B cell (primary cell): ENCODE measurements around the gene TGFBR1. TPM values are rescaled to one million over a fixed set of nuclear protein-coding genes. Genes with fewer than 3 reads are reported as not detected.

Experiments used
- ATAC-seq: fragments of 200-7000 bp; cut with Tn5 transposase; one replicate; pipeline ENCODE4 v1.10.0; 2021; ENCODE audit warnings: low read depth, mild to moderate bottlenecking, moderate number of reproducible peaks, moderate library complexity
- CTCF ChIA-PET: fragments of 350-600 bp; sonication (Branson Sonifier 250); formaldehyde crosslinking; loops from one replicate; lab custom pipeline; 2021; ENCODE audit warnings: antibody characterized with exemption, inconsistent platforms; lab: Charles Lee
- POLR2A ChIA-PET: fragments of 350-600 bp; sonication (Branson Sonifier 250); formaldehyde crosslinking; loops from one replicate; lab custom pipeline; 2021; ENCODE audit warnings: antibody characterized with exemption; lab: Charles Lee
- DNase-seq: peaks from one replicate; pipeline ENCODE4 v3.0.0; 2013
- H2AFZ ChIP-seq: 2 replicates; pipeline ENCODE4 v1.6.1; 2012; ENCODE audit warnings: mild to moderate bottlenecking, low read depth, low read length; ENCODE audit not compliant: insufficient read depth, poor library complexity, severe bottlenecking
- H3K27ac ChIP-seq, 2 donors: 1 replicate in 1 of 2; 2 replicates in 1 of 2; pipeline ENCODE4 v1.5.1; 2012 to 2013; ENCODE audit warnings: low read length in 2 of 2, mild to moderate bottlenecking in 2 of 2, moderate library complexity in 1 of 2
- H3K27me3 ChIP-seq, 4 experiments: fragments of 200-600 bp in 1 of 4; sonication (generic) in 1 of 4; replicated peaks in 1 of 4; 1 replicate in 2 of 4; 2 replicates in 2 of 4; pipeline versions ENCODE4 v1.6.1 to v1.7.0; 2013 to 2016; ENCODE audit warnings: low read length in 3 of 4, mild to moderate bottlenecking in 2 of 4, mixed read lengths in 1 of 4, moderate library complexity in 1 of 4; ENCODE audit not compliant: insufficient read depth in 4 of 4, control insufficient read depth in 3 of 4; ENCODE audit errors: control extremely low read depth in 1 of 4
- H3K36me3 ChIP-seq, 2 experiments: replicated peaks in 1 of 2; 1 replicate in 1 of 2; 2 replicates in 1 of 2; pipeline versions ENCODE4 v1.6.1 to v1.7.1; 2013; ENCODE audit warnings: low read length in 1 of 2; ENCODE audit not compliant: insufficient read depth in 2 of 2, control insufficient read depth in 1 of 2; ENCODE audit errors: control extremely low read depth in 1 of 2, extremely low read depth in 1 of 2
- H3K4me1 ChIP-seq, 2 donors: fragments of 200-600 bp in 1 of 2; sonication (generic) in 1 of 2; 1 replicate in 1 of 2; 2 replicates in 1 of 2; pipeline versions ENCODE4 v1.5.1 to v1.6.1; 2013 to 2017; ENCODE audit warnings: low read length in 2 of 2; ENCODE audit not compliant: control insufficient read depth in 2 of 2, insufficient read depth in 2 of 2
- H3K4me2 ChIP-seq: replicated peaks from 2 replicates; pipeline ENCODE3; 2012; ENCODE audit warnings: mild to moderate bottlenecking, low read depth, low read length; ENCODE audit not compliant: poor library complexity, severe bottlenecking
- H3K4me3 ChIP-seq, 5 experiments: fragments of 200-600 bp in 1 of 5; sonication (generic) in 1 of 5; 1 replicate in 3 of 5; 2 replicates in 2 of 5; pipeline versions ENCODE4 v1.5.1 to v1.7.0; 2011 to 2016; ENCODE audit warnings: low read length in 4 of 5, mild to moderate bottlenecking in 4 of 5, low read depth in 2 of 5, control low read depth in 1 of 5, moderate library complexity in 1 of 5; ENCODE audit not compliant: insufficient read depth in 1 of 5; ENCODE audit errors: control extremely low read depth in 1 of 5, extremely low read depth in 1 of 5
- H3K79me2 ChIP-seq: fragments of 200-600 bp; sonication (generic); one replicate; pipeline ENCODE4 v1.6.0; 2016; ENCODE audit warnings: low read length; ENCODE audit not compliant: control insufficient read depth, insufficient read depth
- H3K9ac ChIP-seq: fragments of 200-600 bp; sonication (generic); 2 replicates; pipeline ENCODE4 v1.6.1; 2017; ENCODE audit warnings: mild to moderate bottlenecking, low read length, moderate library complexity
- H3K9me3 ChIP-seq, 3 donors: one replicate each; pipeline versions ENCODE4 v1.6.1 to v1.7.1; 2013; ENCODE audit warnings: low read length in 2 of 3; ENCODE audit not compliant: control insufficient read depth in 2 of 3, insufficient read depth in 1 of 3; ENCODE audit errors: control extremely low read depth in 1 of 3
- H4K20me1 ChIP-seq: 2 replicates; pipeline ENCODE4 v1.6.0; 2012; ENCODE audit warnings: mild to moderate bottlenecking, low read length; ENCODE audit not compliant: insufficient read depth, control insufficient read depth, poor library complexity, severe bottlenecking
- H3K27ac Mint-ChIP-seq: one replicate; pipeline ENCODE4 v1.8.0; 2021; ENCODE audit warnings: mixed read lengths
- H3K27me3 Mint-ChIP-seq: one replicate; pipeline ENCODE4 v1.8.0; 2021; ENCODE audit warnings: mixed read lengths
- H3K4me1 Mint-ChIP-seq: one replicate; pipeline ENCODE4 v1.8.0; 2021; ENCODE audit warnings: mixed read lengths
- H3K4me3 Mint-ChIP-seq: one replicate; pipeline ENCODE4 v1.8.0; 2021; ENCODE audit warnings: mixed read lengths
- H3K9me3 Mint-ChIP-seq: one replicate; pipeline ENCODE4 v1.8.0; 2022; ENCODE audit warnings: mixed read lengths; ENCODE audit not compliant: insufficient read depth
- CTCF ChIP-seq: fragments of 200-600 bp; IDR thresholded peaks from one replicate; pipeline ENCODE4 v1.8.0; 2022; ENCODE audit warnings: antibody characterized with exemption, mild to moderate bottlenecking
- EZH2 ChIP-seq: IDR thresholded peaks from 2 replicates; pipeline ENCODE4 v1.6.1; 2012; ENCODE audit warnings: borderline replicate concordance, low read depth, mild to moderate bottlenecking, moderate library complexity, low read length; ENCODE audit not compliant: insufficient read depth, poor library complexity, severe bottlenecking
- WGBS: methylation state at CpG from one replicate; pipeline ENCODE4 v1.1.5; 2013; ENCODE audit warnings: missing lambda C conversion rate; ENCODE audit not compliant: insufficient coverage; 5-methylcytosine and 5-hydroxymethylcytosine counted together
- intact Hi-C: fragments of 100-400 bp; cut with micrococcal nuclease; formaldehyde crosslinking; loops from one replicate; pipeline ENCODE4 v1.10.0; 2022
- polyA plus RNA-seq: library from polyadenylated mRNA; depleted of rRNA; stranded (reverse); fragments of >200 nt; gene quantifications from 2 replicates; pipeline ENCODE4 v1.2.3, GENCODE V29; 2012
- total RNA-seq, 2 donors: library from RNA; stranded (reverse); fragments of 120-200 nt in 1 of 2; gene quantifications; 1 replicate in 1 of 2; 2 replicates in 1 of 2; pipeline versions ENCODE4 v1.2.3 to v1.2.4, GENCODE V29; 2013 to 2022

Gene TGFBR1
- total and polyA plus RNA-seq, 2 donors (not counting 1 experiment from before 2014, with no cell fraction given) = 3.0 to 60.7 TPM

GRCh38 chr9:99167694-99168093 is 62.8 kb downstream of the TGFBR1 start:
- no peak overlapping the region for H2AFZ ChIP-seq
- H3K27me3 ChIP-seq = no peaks in the 10 kb centered on the region
- peak overlapping the region; percentile 75 for H3K27ac Mint-ChIP-seq
- no peaks in the 10 kb centered on the region for H4K20me1 ChIP-seq
- CTCF ChIA-PET = interaction anchor here (1.2 to 10.1 kb wide), 7 partner anchors 11 to 843 kb away, joined by 3 to 185 read pairs (median 5); no protein-coding TSS in a partner anchor
- intact Hi-C loops = loop anchor here (1.0 to 10.0 kb wide), 3 partner anchors 17 to 1267 kb away; partner anchors contain the start of genes ALG2 and SEC61B
- H3K9me3 ChIP-seq = no peaks in the 10 kb centered on the region
- POLR2A ChIA-PET = interaction anchor here (1.0 to 1.6 kb wide), 2 partner anchors 10 to 17 kb away, joined by 3 to 6 read pairs; no protein-coding TSS in a partner anchor
- ATAC-seq (peak; percentile 86), DNase-seq (peak; percentile 60)
- WGBS = 20% methylated on average over 1 of the region's 3 CpGs
- H3K27ac ChIP-seq = no peak overlapping the region
- no peaks in the 10 kb centered on the region for H3K79me2 ChIP-seq
- H3K4me1 Mint-ChIP-seq = peaks cover 45% of the 10 kb centered on the region
- peaks cover 14 to 16% of the 10 kb centered on the region in 2 donors for H3K4me1 ChIP-seq
- no peaks in the 10 kb centered on the region for H3K27me3 Mint-ChIP-seq
- no peak for TF ChIP-seq CTCF
- TF ChIP-seq EZH2 = no peak
- H3K9me3 Mint-ChIP-seq = no peaks in the 10 kb centered on the region
- H3K4me3 Mint-ChIP-seq = peak overlapping the region; percentile 30
- peak overlapping the region; percentile 46 for H3K4me2 ChIP-seq
- H3K9ac ChIP-seq = no peak overlapping the region
- no peaks in the 10 kb centered on the region for H3K36me3 ChIP-seq
- H3K4me3 ChIP-seq = no peak overlapping the region

- H3K79me2 ChIP-seq = no peaks in the 10 kb centered on the region
- H3K4me1 ChIP-seq = peaks cover 14 to 16% of the 10 kb centered on the region in 2 donors
- intact Hi-C loops = loop anchor here (10.0 kb wide), 2 partner anchors 56 to 1266 kb away; partner anchors contain the start of genes ALG2 and SEC61B
- H3K4me3 ChIP-seq = no peak overlapping the region
- WGBS = 87% methylated on average over 2 of the region's 2 CpGs
- no peak for ATAC-seq
- ChIA-PET POLR2A (no interaction called here), CTCF (interaction anchor here (10.1 kb wide), 1 partner anchor 17 kb away, joined by 185 read pairs; no protein-coding TSS in a partner anchor)
- no peaks in the 10 kb centered on the region for H3K9me3 Mint-ChIP-seq
- DNase-seq = no peak
- no peaks in the 10 kb centered on the region for H3K27me3 ChIP-seq
- no peak overlapping the region for H3K4me2 ChIP-seq
- peaks cover 40% of the 10 kb centered on the region for H3K4me1 Mint-ChIP-seq
- no peak overlapping the region for H3K27ac Mint-ChIP-seq
- H2AFZ ChIP-seq = no peak overlapping the region
- H3K27ac ChIP-seq = no peak overlapping the region
- no peaks in the 10 kb centered on the region for H3K36me3 ChIP-seq
- H3K9ac ChIP-seq = no peak overlapping the region
- H3K27me3 Mint-ChIP-seq = no peaks in the 10 kb centered on the region
- H3K9me3 ChIP-seq = no peaks in the 10 kb centered on the region
- TF ChIP-seq EZH2 (no peak), CTCF (no peak)
- H4K20me1 ChIP-seq = no peaks in the 10 kb centered on the region
- H3K4me3 Mint-ChIP-seq = no peak overlapping the region
These were observed 64.2 kb downstream of the TGFBR1 start for GRCh38 chr9:99169086-99169485.
